ENCODE data around the gene KASH5. TPM values are rescaled to one million over a fixed set of nuclear protein-coding genes. Genes with fewer than 3 reads are reported as not detected.
A peak's percentile ranks its signal among the peaks of the same experiment; 100 is the strongest.

KASH5 gene
- total RNA-seq, 2 experiments from 2014 or later, result 12.0 to 16.3 TPM

- BruUV-seq (replicated peaks), result no TSS peak
- TF ChIP-seq CTCF (conservative IDR thresholded peaks at IDR 0.05; ENCODE audit: low read length), result no peak
- TF ChIP-seq EZH2phosphoT487 (IDR thresholded peaks at IDR 0.05; ENCODE audit: borderline replicate concordance, low read depth, low read length), result no peak
- Histone ChIP-seq H3K27ac (ENCODE audit: low read depth, low read length, poor library complexity, severe bottlenecking) (peak overlapping the region; percentile 92), H4K20me1 (ENCODE audit: insufficient read depth, low read length) (no peaks in the 10 kb centered on the region), H3K79me2 (ENCODE audit: insufficient read depth, low read depth, low read length) (no peaks in the 10 kb centered on the region), H3K9me3 (ENCODE audit: low read length) (no peaks in the 10 kb centered on the region; the same call in 1 of the 2 replicates), H3K36me3 (ENCODE audit: insufficient read depth, low read length) (no peaks in the 10 kb centered on the region), H3K9me2 (ENCODE audit: insufficient read depth, low read length) (no peaks in the 10 kb centered on the region), H2AFZ (ENCODE audit: low read length) (peak overlapping the region; percentile 41; the same call in 1 of the 2 replicates), H3K4me3 (ENCODE audit: low read depth, low read length, poor library complexity, severe bottlenecking) (peak overlapping the region; percentile 47), H3K4me2 (ENCODE audit: low read length) (peak overlapping the region; percentile 78), H3K4me1 (ENCODE audit: insufficient read depth, low read length, poor library complexity, severe bottlenecking) (peaks cover 88% of the 10 kb centered on the region)
- ChIA-PET POLR2A (interaction anchor here (0.7 to 1.3 kb wide), 8 partner anchors 12 to 59 kb away, joined by 3 to 5 read pairs (median 3); partner anchors contain the start of gene CD37), CTCF (ENCODE audit: unreplicated experiment) (interaction anchor here (1.0 to 1.5 kb wide), 5 partner anchors 19 to 79 kb away, joined by 3 to 5 read pairs (median 3); no protein-coding TSS in a partner anchor)
- intact Hi-C loops (cut with micrococcal nuclease; ENCODE audit: unreplicated experiment), result loop anchor here (2.0 kb wide), 2 partner anchors 50 to 124 kb away; no protein-coding TSS in a partner anchor
- peak; percentile 93 for DNase-seq (ENCODE audit: low spot score)
These were observed 2.9 kb downstream of the KASH5 start for GRCh38 chr19:49390929-49391359.

- H3K4me1 ChIP-seq (ENCODE audit: insufficient read depth, low read length, poor library complexity, severe bottlenecking), result peaks cover 86% of the 10 kb centered on the region
- peak; percentile 90 for DNase-seq (ENCODE audit: low spot score)
- H3K79me2 ChIP-seq (ENCODE audit: insufficient read depth, low read depth, low read length), result no peaks in the 10 kb centered on the region
- no TSS peak for BruUV-seq (replicated peaks)
- H2AFZ ChIP-seq (ENCODE audit: low read length), result peak overlapping the region; percentile 11; the same call in 1 of the 2 replicates
- no peaks in the 10 kb centered on the region for H3K9me2 ChIP-seq (ENCODE audit: insufficient read depth, low read length)
- POLR2A ChIA-PET, result interaction anchor here (0.7 to 1.3 kb wide), 7 partner anchors 11 to 60 kb away, joined by 3 to 5 read pairs (median 3); partner anchors contain the start of gene CD37
- peak overlapping the region; percentile 78 for H3K4me2 ChIP-seq (ENCODE audit: low read length)
- no peaks in the 10 kb centered on the region; the same call in 1 of the 2 replicates for H3K9me3 ChIP-seq (ENCODE audit: low read length)
- intact Hi-C loops (cut with micrococcal nuclease; ENCODE audit: unreplicated experiment), result loop anchor here (1.0 to 2.0 kb wide), 4 partner anchors 39 to 125 kb away; no protein-coding TSS in a partner anchor
- peak overlapping the region; percentile 11 for H3K4me3 ChIP-seq (ENCODE audit: low read depth, low read length, poor library complexity, severe bottlenecking)
- no peaks in the 10 kb centered on the region for H4K20me1 ChIP-seq (ENCODE audit: insufficient read depth, low read length)
- CTCF ChIA-PET (ENCODE audit: unreplicated experiment), result interaction anchor here (1.0 to 1.5 kb wide), 5 partner anchors 18 to 79 kb away, joined by 3 to 5 read pairs (median 3); no protein-coding TSS in a partner anchor
- no peaks in the 10 kb centered on the region for H3K36me3 ChIP-seq (ENCODE audit: insufficient read depth, low read length)
- H3K27ac ChIP-seq (ENCODE audit: low read depth, low read length, poor library complexity, severe bottlenecking), result peak overlapping the region; percentile 92
- peak; percentile 99 for TF ChIP-seq CTCF (conservative IDR thresholded peaks at IDR 0.05; ENCODE audit: low read length)
- no peak for TF ChIP-seq EZH2phosphoT487 (IDR thresholded peaks at IDR 0.05; ENCODE audit: borderline replicate concordance, low read depth, low read length)
These were observed 3.7 kb downstream of the KASH5 start for GRCh38 chr19:49391581-49392399.

All from OCI-LY7 (cell line).